ENCODE measurements around the gene CSTPP1. TPM values are rescaled to one million over a fixed set of nuclear protein-coding genes. Genes with fewer than 3 reads are reported as not detected.

CSTPP1 gene
- total RNA-seq, 4 donors from 2014 or later: 47.5 to 87.6 (median 57.7) TPM

GRCh38 chr11:46892109-46892508, 44.5 kb upstream of the CSTPP1 start:
- no peak for TF ChIP-seq POLR2A (IDR thresholded peaks at IDR 0.05)
- TF ChIP-seq, protein P1, sequence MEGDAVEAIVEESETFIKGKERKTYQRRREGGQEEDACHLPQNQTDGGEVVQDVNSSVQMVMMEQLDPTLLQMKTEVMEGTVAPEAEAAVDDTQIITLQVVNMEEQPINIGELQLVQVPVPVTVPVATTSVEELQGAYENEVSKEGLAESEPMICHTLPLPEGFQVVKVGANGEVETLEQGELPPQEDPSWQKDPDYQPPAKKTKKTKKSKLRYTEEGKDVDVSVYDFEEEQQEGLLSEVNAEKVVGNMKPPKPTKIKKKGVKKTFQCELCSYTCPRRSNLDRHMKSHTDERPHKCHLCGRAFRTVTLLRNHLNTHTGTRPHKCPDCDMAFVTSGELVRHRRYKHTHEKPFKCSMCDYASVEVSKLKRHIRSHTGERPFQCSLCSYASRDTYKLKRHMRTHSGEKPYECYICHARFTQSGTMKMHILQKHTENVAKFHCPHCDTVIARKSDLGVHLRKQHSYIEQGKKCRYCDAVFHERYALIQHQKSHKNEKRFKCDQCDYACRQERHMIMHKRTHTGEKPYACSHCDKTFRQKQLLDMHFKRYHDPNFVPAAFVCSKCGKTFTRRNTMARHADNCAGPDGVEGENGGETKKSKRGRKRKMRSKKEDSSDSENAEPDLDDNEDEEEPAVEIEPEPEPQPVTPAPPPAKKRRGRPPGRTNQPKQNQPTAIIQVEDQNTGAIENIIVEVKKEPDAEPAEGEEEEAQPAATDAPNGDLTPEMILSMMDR (IDR thresholded peaks at IDR 0.05): no peak
- intact Hi-C loops (cut with DNase I; ENCODE audit: low total_unique reads): no loop called here
- 94 to 95% methylated on average over 2 of the region's 2 CpGs for WGBS, 2 donors
- no peak overlapping the region for H3K4me3 ChIP-seq (ENCODE audit: low read depth, poor library complexity, severe bottlenecking)
- no peak for DNase-seq (ENCODE audit: low spot score in 2 of 2)

GRCh38 chr11:46892838-46893237, 43.7 kb upstream of the CSTPP1 start:
- no peak overlapping the region for H3K4me3 ChIP-seq (ENCODE audit: low read depth, poor library complexity, severe bottlenecking)
- no peak for DNase-seq (ENCODE audit: low spot score in 2 of 2)
- WGBS, 2 donors: 87 to 92% methylated on average over 5 to 9 of the region's 9 CpGs
- intact Hi-C loops (cut with DNase I; ENCODE audit: low total_unique reads): no loop called here
- no peak for TF ChIP-seq POLR2A (IDR thresholded peaks at IDR 0.05)
- TF ChIP-seq, protein P1 (IDR thresholded peaks at IDR 0.05): no peak

- no peak overlapping the region for H3K4me3 ChIP-seq (ENCODE audit: low read depth, poor library complexity, severe bottlenecking)
- intact Hi-C loops (cut with DNase I; ENCODE audit: low total_unique reads): no loop called here
- no peak for DNase-seq (ENCODE audit: low spot score in 2 of 2)
- no peak for TF ChIP-seq POLR2A (IDR thresholded peaks at IDR 0.05)
- TF ChIP-seq, protein P1 (IDR thresholded peaks at IDR 0.05): no peak
- 93 to 97% methylated on average over 16 of the region's 16 CpGs for WGBS, 2 donors
Measured at GRCh38 chr11:46894506-46894905, 42.1 kb upstream of the CSTPP1 start.

DNA sequence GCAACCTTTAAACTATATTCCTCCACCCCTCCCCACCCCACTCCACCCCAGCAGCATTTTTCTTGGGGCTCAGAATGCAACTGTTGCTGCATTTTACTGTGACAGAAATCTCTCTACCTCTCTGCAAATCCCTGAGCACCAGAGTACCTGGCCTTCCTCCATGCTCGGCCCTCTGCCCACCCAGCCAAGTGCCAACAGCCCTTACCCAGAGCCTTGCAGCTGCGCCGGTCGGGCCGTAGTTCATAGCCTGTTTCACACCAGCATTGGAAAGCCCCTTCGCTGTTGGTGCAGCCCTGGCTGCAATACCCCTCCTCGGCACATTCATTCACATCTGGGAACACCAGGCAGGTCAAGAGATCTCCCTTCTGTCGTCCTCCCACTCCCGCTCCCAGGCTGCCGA, 41.6 kb upstream of the CSTPP1 start:
- intact Hi-C loops (cut with DNase I; ENCODE audit: low total_unique reads): no loop called here
- H3K4me3 ChIP-seq (ENCODE audit: low read depth, poor library complexity, severe bottlenecking): no peak overlapping the region
- no peak for DNase-seq (ENCODE audit: low spot score in 2 of 2)
- TF ChIP-seq, protein P1 (IDR thresholded peaks at IDR 0.05): no peak
- no peak for TF ChIP-seq POLR2A (IDR thresholded peaks at IDR 0.05)
- WGBS, 2 donors: 90 to 96% methylated on average over 10 of the region's 10 CpGs

DNA sequence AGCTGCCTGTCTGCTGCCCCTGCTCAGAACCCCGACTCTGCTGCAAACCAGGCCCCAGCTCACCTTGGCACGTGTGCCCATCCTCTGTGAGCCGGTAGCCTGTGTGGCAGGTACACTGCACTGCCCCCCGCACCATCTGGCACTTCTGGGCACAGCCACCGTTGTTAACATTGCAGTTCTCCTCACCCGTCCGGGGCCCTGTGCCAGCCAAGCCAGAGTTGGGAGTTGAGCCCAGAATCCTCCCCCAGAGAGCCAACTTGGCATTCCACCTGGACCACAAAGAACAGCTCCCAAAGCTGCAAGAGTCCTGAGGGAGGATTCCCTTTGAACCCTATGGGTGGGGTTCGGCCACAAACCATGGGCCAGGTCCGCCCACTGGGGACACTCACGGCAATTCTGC, 40.7 kb upstream of the CSTPP1 start:
- WGBS, 2 donors: 31 to 64% methylated on average over 5 to 9 of the region's 10 CpGs
- no peak for TF ChIP-seq POLR2A (IDR thresholded peaks at IDR 0.05)
- TF ChIP-seq, protein P1 (IDR thresholded peaks at IDR 0.05): no peak
- intact Hi-C loops (cut with DNase I; ENCODE audit: low total_unique reads): no loop called here
- DNase-seq (ENCODE audit: low spot score in 2 of 2): no peak
- H3K4me3 ChIP-seq (ENCODE audit: low read depth, poor library complexity, severe bottlenecking): no peak overlapping the region

GRCh38 chr11:46896719-46897406, 39.7 kb upstream of the CSTPP1 start:
- intact Hi-C loops (cut with DNase I; ENCODE audit: low total_unique reads): no loop called here
- no peak overlapping the region for H3K4me3 ChIP-seq (ENCODE audit: low read depth, poor library complexity, severe bottlenecking)
- 91 to 94% methylated on average over 10 of the region's 10 CpGs for WGBS, 2 donors
- no peak for DNase-seq (ENCODE audit: low spot score in 2 of 2)
- TF ChIP-seq, protein P1 (IDR thresholded peaks at IDR 0.05): no peak
- no peak for TF ChIP-seq POLR2A (IDR thresholded peaks at IDR 0.05)

Data from lower leg skin (tissue), 4 donors.